OCI-LY3 (cell line): ENCODE data around the gene CRNKL1.

ENCODE experiments used
- EZH2phosphoT487 ChIP-seq: fragments of 200-600 bp; shearing (Covaris generic); IDR thresholded peaks from 2 replicates; pipeline ENCODE4 v1.6.1; 2018; ENCODE audit warnings: antibody characterized with exemption, mixed run types, low read depth
- TF ChIP-seq, protein P1 (sequence below): fragments of 200-600, 300-600 bp; sonication (generic); IDR thresholded peaks from 2 replicates; pipeline ENCODE4 v1.5.1; 2014; ENCODE audit warnings: antibody characterized with exemption, low read length, low read depth

DNA sequence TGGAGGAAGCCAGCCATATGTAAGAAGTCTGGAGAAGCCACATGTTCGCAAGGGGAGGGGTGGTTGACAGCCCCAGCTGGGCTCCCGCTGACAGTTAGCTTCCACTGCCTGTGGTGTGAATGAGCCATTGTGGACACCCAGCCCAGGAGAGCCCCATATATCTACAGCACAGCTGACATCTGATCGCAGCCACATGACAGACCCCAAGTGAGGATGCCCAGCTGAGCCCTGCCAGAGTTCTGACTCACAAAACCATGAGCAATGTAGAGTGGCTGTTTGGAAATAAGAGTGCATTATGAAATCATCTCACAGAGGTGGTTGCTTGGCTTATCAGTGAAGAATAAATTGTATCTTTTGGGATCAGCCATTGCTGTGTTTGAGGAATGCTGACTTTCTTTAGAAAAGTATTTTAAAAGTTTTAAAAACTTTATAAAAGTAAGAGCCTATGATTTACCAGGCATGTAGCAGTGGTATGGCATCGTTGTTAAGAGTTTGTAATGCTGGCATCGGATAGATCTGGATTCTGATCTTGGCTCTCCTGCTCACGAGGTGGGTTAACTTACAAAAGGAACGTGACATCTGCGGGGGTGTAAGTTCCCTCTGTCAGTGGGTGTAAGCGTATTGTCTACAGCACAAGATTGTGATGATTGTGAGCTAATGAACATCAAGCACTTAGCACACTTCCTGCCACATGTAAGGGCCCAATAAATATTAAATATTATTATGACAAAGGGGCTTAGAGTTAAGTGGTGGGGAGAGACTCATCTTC lies 24.2 kb upstream of the CRNKL1 start:
- TF ChIP-seq, protein P1, sequence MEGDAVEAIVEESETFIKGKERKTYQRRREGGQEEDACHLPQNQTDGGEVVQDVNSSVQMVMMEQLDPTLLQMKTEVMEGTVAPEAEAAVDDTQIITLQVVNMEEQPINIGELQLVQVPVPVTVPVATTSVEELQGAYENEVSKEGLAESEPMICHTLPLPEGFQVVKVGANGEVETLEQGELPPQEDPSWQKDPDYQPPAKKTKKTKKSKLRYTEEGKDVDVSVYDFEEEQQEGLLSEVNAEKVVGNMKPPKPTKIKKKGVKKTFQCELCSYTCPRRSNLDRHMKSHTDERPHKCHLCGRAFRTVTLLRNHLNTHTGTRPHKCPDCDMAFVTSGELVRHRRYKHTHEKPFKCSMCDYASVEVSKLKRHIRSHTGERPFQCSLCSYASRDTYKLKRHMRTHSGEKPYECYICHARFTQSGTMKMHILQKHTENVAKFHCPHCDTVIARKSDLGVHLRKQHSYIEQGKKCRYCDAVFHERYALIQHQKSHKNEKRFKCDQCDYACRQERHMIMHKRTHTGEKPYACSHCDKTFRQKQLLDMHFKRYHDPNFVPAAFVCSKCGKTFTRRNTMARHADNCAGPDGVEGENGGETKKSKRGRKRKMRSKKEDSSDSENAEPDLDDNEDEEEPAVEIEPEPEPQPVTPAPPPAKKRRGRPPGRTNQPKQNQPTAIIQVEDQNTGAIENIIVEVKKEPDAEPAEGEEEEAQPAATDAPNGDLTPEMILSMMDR: no peak
- TF ChIP-seq EZH2phosphoT487: no peak
